Stimulated activated CD4-positive, alpha-beta T cell treated with anti-CD3 and anti-CD28 coated beads, Interleukin-1b, Interleukin-23, amount 100 ng/mL, for 4 hours (primary cell): ENCODE data around the gene KDM1A.

Experiments
- DNase-seq, 2 donors: peaks; one replicate each; pipeline ENCODE4 v3.0.0-alpha.2; 2020; ENCODE audit warnings: low read depth in 2 of 2

The KDM1A gene

GRCh38 chr1:23069675-23070074 lies 50.4 kb downstream of the KDM1A start:
- no peak for DNase-seq

GRCh38 chr1:23074012-23074411 lies 54.7 kb downstream of the KDM1A start:
- DNase-seq = no peak

DNA sequence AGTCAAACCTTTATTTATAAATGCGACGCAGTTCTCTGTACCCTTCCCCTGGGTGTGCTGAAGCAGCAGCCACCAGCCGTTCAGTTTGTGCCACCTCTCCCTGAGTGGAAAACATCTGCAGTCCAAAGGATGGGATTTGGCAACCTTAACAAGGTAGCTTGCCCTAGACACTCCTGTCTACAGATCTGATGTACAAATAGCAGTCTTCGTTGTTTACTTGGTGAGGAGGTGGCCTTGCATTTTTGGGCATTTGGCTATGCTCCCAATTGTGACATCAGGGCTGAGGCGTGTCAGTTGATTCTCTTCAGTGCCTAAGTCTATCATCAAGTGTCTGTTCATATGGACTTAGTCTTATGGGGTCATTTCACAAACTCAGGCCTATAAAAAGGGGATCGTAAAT lies 59.8 kb downstream of the KDM1A start:
- DNase-seq = no peak

- no peak for DNase-seq
Observed at GRCh38 chr1:23080885-23081284, 61.6 kb downstream of the KDM1A start.

- DNase-seq = no peak
Observed at GRCh38 chr1:23081376-23081775, 62.1 kb downstream of the KDM1A start.

GRCh38 chr1:23083714-23084480 lies 64.6 kb downstream of the KDM1A start:
- no peak for DNase-seq

GRCh38 chr1:23084880-23085279 lies 65.6 kb downstream of the KDM1A start:
- no peak for DNase-seq

DNA sequence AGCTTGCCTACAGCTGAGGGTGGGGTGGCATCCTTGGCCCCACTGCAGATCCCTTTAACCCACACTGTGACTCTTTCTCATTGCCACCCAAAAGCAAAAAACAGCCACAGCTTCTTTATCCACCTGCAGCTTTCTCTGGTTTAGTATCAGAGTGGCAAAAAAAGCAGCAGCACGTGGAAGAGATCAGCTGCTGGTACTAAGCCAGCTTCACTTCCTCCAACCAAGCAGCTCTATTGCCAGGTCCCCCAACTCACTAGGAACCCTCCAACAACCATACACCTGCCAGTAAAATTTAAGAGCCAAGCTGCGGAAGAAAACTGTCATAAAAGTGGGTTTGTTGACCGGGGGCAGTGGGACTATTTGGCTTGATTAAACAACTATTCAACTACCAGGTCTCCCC lies 66.4 kb downstream of the KDM1A start:
- DNase-seq = no peak

DNA sequence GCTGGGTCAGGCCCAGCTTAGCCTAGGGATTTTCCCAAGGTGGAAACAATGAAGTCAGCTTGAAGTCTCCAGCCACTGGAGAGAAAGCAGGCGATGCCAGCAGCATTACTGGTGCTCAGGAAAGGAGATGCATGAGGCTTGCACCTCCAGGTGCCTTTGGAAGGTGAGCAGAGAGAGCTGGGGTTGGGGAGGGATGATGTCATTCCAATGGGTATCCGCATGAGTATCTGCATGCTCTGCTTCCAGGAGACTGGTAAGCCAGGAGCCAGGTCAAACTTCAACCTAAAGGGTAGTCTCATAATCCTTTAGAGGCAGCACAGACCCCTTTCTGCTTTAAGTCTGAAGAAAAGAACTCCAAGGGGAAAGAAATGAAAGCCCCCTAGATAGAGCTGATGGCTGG lies 68.8 kb downstream of the KDM1A start:
- DNase-seq = no peak

DNA sequence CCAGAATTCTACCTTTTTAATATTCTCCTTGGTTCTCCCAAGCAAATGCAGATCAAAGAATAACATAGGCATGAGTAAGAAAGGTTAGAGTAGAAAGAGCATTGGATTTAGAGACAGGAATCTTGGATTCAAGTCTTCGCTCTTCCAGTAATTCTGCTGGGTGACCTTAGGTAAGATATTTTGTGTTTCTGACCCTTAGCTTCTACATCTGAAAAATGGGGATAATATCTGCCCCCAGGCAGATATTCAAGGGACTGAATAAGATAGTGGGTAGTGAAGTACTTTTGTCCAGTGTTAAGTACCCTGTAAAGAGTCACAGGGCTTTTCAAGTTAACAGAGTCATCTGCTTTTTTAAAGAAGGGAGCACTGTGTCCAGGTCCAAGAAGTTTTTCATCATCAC lies 70.8 kb downstream of the KDM1A start:
- no peak for DNase-seq

- no peak for DNase-seq
Observed at GRCh38 chr1:23091545-23091944, 72.3 kb downstream of the KDM1A start.

DNA sequence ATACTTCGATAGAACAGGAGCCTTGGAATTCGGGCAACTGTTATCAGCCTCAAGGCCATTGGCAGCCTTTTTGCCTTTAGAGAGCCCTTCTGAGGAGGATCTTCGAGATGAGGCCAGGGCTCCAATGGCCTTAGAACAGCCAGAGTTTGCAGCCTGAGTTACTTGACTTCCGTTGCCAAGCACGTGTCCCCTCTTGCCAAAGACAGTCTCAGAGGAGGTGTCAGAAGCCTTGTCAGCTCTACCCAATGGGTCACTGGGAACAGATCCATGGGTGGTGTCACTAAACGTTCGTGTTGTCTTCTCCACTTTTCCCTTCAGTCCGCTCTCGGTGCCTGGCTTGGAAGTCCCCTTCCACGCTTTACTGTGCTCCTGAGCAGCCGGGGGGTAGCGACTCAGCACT lies 73.2 kb downstream of the KDM1A start:
- DNase-seq = no peak

DNA sequence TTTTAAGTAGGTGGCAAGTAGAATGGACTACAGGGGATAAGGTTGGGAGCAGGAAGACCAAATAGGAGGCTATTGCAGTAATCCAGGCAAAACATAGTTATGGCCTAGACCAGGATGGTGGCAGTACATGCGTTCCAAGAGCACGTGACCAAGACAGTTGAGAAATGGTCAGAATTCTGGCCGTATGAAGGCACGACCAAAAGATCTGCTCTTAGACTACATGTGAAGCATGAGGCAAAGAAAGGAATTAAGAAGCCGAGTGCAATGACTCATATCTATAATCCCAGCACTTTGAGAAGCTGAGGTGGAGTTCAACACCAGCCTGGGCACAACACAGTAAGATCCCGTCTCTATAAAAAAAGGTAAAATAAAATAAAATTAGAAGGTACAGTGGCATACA lies 78.0 kb downstream of the KDM1A start:
- no peak for DNase-seq

DNA sequence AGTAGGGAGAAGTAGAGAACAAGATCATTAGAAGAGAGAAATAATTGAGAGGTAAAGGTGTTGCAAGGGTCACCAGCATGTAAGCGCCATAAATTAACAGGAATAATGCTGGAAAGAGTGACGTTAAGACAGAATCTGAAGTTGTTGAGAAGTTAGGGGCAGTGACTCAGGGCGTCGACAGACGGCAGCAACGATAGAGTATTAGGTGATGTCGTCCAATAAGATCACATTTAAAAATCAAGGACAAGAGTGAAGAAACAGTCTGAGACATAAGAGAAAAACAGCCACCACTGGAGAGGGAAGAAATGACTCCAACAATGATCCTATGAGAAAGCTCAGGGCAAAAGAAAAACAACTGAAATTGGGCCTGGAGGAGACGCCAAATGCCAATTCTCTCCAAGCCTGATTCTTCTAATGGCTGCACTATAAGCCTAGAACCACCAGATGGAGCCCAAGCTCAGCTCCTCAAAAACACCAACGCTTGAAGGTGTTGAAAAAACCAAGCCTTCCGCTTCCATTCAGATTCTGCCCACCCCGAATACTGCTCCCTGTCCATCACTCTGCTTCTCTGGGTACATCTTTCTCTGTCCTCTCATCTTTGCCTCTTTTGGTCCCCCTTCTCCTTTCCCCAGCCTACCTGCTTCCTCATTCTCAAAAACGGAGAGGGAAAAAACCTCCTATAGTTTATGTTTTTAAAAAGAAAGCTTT lies 79.3 kb downstream of the KDM1A start:
- DNase-seq = peak; percentile 17 to 58

- DNase-seq = no peak
Observed at GRCh38 chr1:23099171-23099536, 79.9 kb downstream of the KDM1A start.

- peak in 1 of 2 donors; percentile 21 for DNase-seq
Observed at GRCh38 chr1:23100074-23100748, 80.9 kb downstream of the KDM1A start.

GRCh38 chr1:23101101-23101827 lies 82.0 kb downstream of the KDM1A start:
- no peak for DNase-seq

DNA sequence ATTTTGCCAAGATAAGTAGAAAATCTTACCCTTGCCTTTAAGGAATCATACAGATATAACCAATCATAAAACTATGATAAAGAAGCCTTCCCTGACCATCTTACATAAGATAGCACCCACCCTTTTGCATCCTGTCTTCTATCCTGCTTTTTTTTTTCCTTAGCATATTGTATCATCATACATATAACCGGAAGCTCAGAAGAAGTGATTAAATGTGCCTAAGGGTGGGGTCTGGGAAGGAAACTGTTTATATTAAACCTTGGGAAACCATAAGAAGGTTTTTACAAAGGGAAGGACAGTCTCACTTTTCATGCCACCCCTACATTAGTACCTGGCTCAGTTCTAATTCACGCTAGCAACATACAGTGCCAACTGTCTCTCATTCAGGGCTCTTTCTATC lies 82.6 kb downstream of the KDM1A start:
- no peak for DNase-seq

- DNase-seq = no peak
Observed at GRCh38 chr1:23102289-23102688, 83.0 kb downstream of the KDM1A start.

- peak in 1 of 2 donors; percentile 32 for DNase-seq
Observed at GRCh38 chr1:23103001-23103889, 84.0 kb downstream of the KDM1A start.

- DNase-seq = no peak
Observed at GRCh38 chr1:23108918-23109533, 89.8 kb downstream of the KDM1A start.
